Upper lobe of right lung (tissue), 1 donor: Measurements from ENCODE around the gene LRRC7. TPM values are rescaled to one million over a fixed set of nuclear protein-coding genes. Genes with fewer than 3 reads are reported as not detected.

Experiments used
- ATAC-seq: fragments of 200-7000 bp; cut with Tn5 transposase; one replicate; pipeline ENCODE4 v1.9.1; 2020; ENCODE audit warnings: mild to moderate bottlenecking, moderate library complexity
- DNase-seq: peaks from one replicate; pipeline ENCODE4 v3.0.0-alpha.2; 2020
- H3K27ac ChIP-seq: fragments of 200-600 bp; one replicate; pipeline ENCODE4 v1.8.0; 2022
- H3K27me3 ChIP-seq: fragments of 200-600 bp; one replicate; pipeline ENCODE4 v1.8.0; 2022; ENCODE audit warnings: mild to moderate bottlenecking
- H3K36me3 ChIP-seq: fragments of 200-600 bp; one replicate; pipeline ENCODE4 v1.8.0; 2022
- H3K4me1 ChIP-seq: fragments of 200-600 bp; one replicate; pipeline ENCODE4 v1.8.0; 2022
- H3K4me3 ChIP-seq: fragments of 200-600 bp; one replicate; pipeline ENCODE4 v1.8.0; 2022; ENCODE audit warnings: mild to moderate bottlenecking
- H3K9me3 ChIP-seq: fragments of 200-600 bp; one replicate; pipeline ENCODE4 v1.8.0; 2022
- CTCF ChIP-seq: fragments of 200-600 bp; IDR thresholded peaks from one replicate; pipeline ENCODE4 v1.8.0; 2022; ENCODE audit warnings: antibody characterized with exemption
- intact Hi-C: fragments of 100-400 bp; cut with DNase I; formaldehyde crosslinking; loops from one replicate; pipeline ENCODE4 v1.11.0; 2022
- total RNA-seq: library from RNA; stranded (reverse); fragmentation: NEBNext Ultra II Directional; extraction: Animal tissue kit (Norgen Biotek cat#: 25700); gene quantifications from one replicate; pipeline ENCODE4 v1.2.1, GENCODE V29; 2021
- donor health status: DM: no; HTN: yes; CAD: no; lungs with severe emphysema.

Gene LRRC7
- total RNA-seq, 1 donor from 2014 or later, result not detected

- no peak overlapping the region for H3K4me3 ChIP-seq
- ATAC-seq, result no peak
Observed at GRCh38 chr1:69697340-69697739, 129.6 kb downstream of the LRRC7 start.

GRCh38 chr1:69700770-69701169 lies 133.0 kb downstream of the LRRC7 start:
- DNase-seq, result no peak
- H3K9me3 ChIP-seq, result no peaks in the 10 kb centered on the region
- TF ChIP-seq CTCF, result no peak
- no peak overlapping the region for H3K27ac ChIP-seq
- intact Hi-C loops, result no loop called here
- no peaks in the 10 kb centered on the region for H3K27me3 ChIP-seq
- no peak overlapping the region for H3K4me3 ChIP-seq
- H3K36me3 ChIP-seq, result no peaks in the 10 kb centered on the region
- no peak for ATAC-seq
- no peaks in the 10 kb centered on the region for H3K4me1 ChIP-seq

More at GRCh38 chr1:69697340-69697739, 129.6 kb downstream of the LRRC7 start:
- Histone ChIP-seq H3K36me3 (no peaks in the 10 kb centered on the region), H3K27me3 (no peaks in the 10 kb centered on the region), H3K9me3 (no peaks in the 10 kb centered on the region), H3K27ac (no peak overlapping the region), H3K4me1 (no peaks in the 10 kb centered on the region)
- DNase-seq, result no peak
- no peak for TF ChIP-seq CTCF
- intact Hi-C loops, result no loop called here

GRCh38 chr1:69702085-69702484 lies 134.4 kb downstream of the LRRC7 start:
- Histone ChIP-seq H3K27ac (no peak overlapping the region), H3K27me3 (no peaks in the 10 kb centered on the region), H3K9me3 (no peaks in the 10 kb centered on the region), H3K4me3 (no peak overlapping the region), H3K4me1 (no peaks in the 10 kb centered on the region), H3K36me3 (no peaks in the 10 kb centered on the region)
- DNase-seq (no peak), ATAC-seq (no peak)
- TF ChIP-seq CTCF, result no peak
- intact Hi-C loops, result no loop called here

GRCh38 chr1:69706473-69706872 lies 138.8 kb downstream of the LRRC7 start:
- Histone ChIP-seq H3K9me3 (no peaks in the 10 kb centered on the region), H3K4me1 (no peaks in the 10 kb centered on the region), H3K27me3 (no peaks in the 10 kb centered on the region), H3K4me3 (no peak overlapping the region), H3K36me3 (no peaks in the 10 kb centered on the region), H3K27ac (no peak overlapping the region)
- no peak for DNase-seq
- ATAC-seq, result no peak
- intact Hi-C loops, result no loop called here
- no peak for TF ChIP-seq CTCF

GRCh38 chr1:69707103-69707502 lies 139.4 kb downstream of the LRRC7 start:
- H3K4me1 ChIP-seq, result no peaks in the 10 kb centered on the region
- intact Hi-C loops, result no loop called here
- DNase-seq (no peak), ATAC-seq (no peak)
- no peaks in the 10 kb centered on the region for H3K36me3 ChIP-seq
- H3K27ac ChIP-seq, result no peak overlapping the region
- no peak for TF ChIP-seq CTCF
- H3K27me3 ChIP-seq, result no peaks in the 10 kb centered on the region
- H3K4me3 ChIP-seq, result no peak overlapping the region
- H3K9me3 ChIP-seq, result no peaks in the 10 kb centered on the region

GRCh38 chr1:69710484-69711189 lies 142.9 kb downstream of the LRRC7 start:
- H3K4me1 ChIP-seq, result no peaks in the 10 kb centered on the region
- no peak overlapping the region for H3K4me3 ChIP-seq
- no peaks in the 10 kb centered on the region for H3K9me3 ChIP-seq
- H3K27ac ChIP-seq, result no peak overlapping the region
- no peak for TF ChIP-seq CTCF
- no peaks in the 10 kb centered on the region for H3K36me3 ChIP-seq
- DNase-seq (no peak), ATAC-seq (no peak)
- H3K27me3 ChIP-seq, result no peaks in the 10 kb centered on the region
- intact Hi-C loops, result no loop called here
